HT-29 (cell line): ENCODE data around the gene TREML2. TPM values are rescaled to one million over a fixed set of nuclear protein-coding genes. Genes with fewer than 3 reads are reported as not detected.

Experiments used
- DNase-seq: peaks from one replicate; pipeline ENCODE4 v3.0.0-alpha.2; 2015; ENCODE audit warnings: low spot score
- total RNA-seq: library from RNA; depleted of rRNA; stranded (reverse); fragments of >200 nt; shearing (Covaris generic); gene quantifications from 2 replicates; pipeline ENCODE4 v1.2.3, GENCODE V29; 2014

Gene TREML2
- total RNA-seq, 1 experiment from 2014 or later, result 3.3 TPM

GRCh38 chr6:41179163-41179562, 21.8 kb downstream of the TREML2 start:
- no peak for DNase-seq

- DNase-seq, result no peak
These were observed 23.3 kb downstream of the TREML2 start for GRCh38 chr6:41177695-41178094.

GRCh38 chr6:41177287-41177686, 23.7 kb downstream of the TREML2 start:
- no peak for DNase-seq

GRCh38 chr6:41176189-41176588, 24.8 kb downstream of the TREML2 start:
- no peak for DNase-seq

- DNase-seq, result no peak
These were observed 25.9 kb downstream of the TREML2 start for GRCh38 chr6:41175084-41175483.

- DNase-seq, result no peak
These were observed 26.3 kb downstream of the TREML2 start for GRCh38 chr6:41174610-41175009.

GRCh38 chr6:41171908-41172307, 29.0 kb downstream of the TREML2 start:
- no peak for DNase-seq

GRCh38 chr6:41170547-41171160, 30.3 kb downstream of the TREML2 start:
- no peak for DNase-seq

- peak; percentile 30 for DNase-seq
These were observed 33.6 kb downstream of the TREML2 start for GRCh38 chr6:41167173-41167963.

- DNase-seq, result no peak
These were observed 36.3 kb downstream of the TREML2 start for GRCh38 chr6:41164551-41165120.

GRCh38 chr6:41163419-41163717, 37.6 kb downstream of the TREML2 start:
- DNase-seq, result no peak

GRCh38 chr6:41162687-41163418, 38.1 kb downstream of the TREML2 start, which contains the start of gene TREM2:
TREM2 (minus strand) TSS chr6:41163116; CDS start chr6:41163082, 34 bp downstream.
- DNase-seq, result no peak

GRCh38 chr6:41161851-41162552, 38.9 kb downstream of the TREML2 start:
- DNase-seq, result no peak

- no peak for DNase-seq
These were observed 39.6 kb downstream of the TREML2 start for GRCh38 chr6:41161380-41161779.

- DNase-seq, result no peak
These were observed 40.0 kb downstream of the TREML2 start for GRCh38 chr6:41160933-41161332.

GRCh38 chr6:41159415-41160082, 41.4 kb downstream of the TREML2 start:
- DNase-seq, result no peak

GRCh38 chr6:41157323-41157722, 43.6 kb downstream of the TREML2 start:
- DNase-seq, result no peak

- DNase-seq, result no peak
These were observed 44.2 kb downstream of the TREML2 start for GRCh38 chr6:41156771-41157170.

- no peak for DNase-seq
These were observed 44.9 kb downstream of the TREML2 start for GRCh38 chr6:41156001-41156400.

GRCh38 chr6:41155132-41155805, 45.7 kb downstream of the TREML2 start:
- no peak for DNase-seq
